ENCODE results near the gene PHF20. TPM values are rescaled to one million over a fixed set of nuclear protein-coding genes. Genes with fewer than 3 reads are reported as not detected.
A peak's percentile ranks its signal among the peaks of the same experiment; 100 is the strongest.
"Not testable (repeated sequence)": the region's sequence is repeated elsewhere in the genome, so short reads cannot be mapped to it uniquely, and the experiment has no call there.

Gene PHF20
- total RNA-seq, 2 experiments from 2014 or later: 49.1 to 50.5 TPM

DNA sequence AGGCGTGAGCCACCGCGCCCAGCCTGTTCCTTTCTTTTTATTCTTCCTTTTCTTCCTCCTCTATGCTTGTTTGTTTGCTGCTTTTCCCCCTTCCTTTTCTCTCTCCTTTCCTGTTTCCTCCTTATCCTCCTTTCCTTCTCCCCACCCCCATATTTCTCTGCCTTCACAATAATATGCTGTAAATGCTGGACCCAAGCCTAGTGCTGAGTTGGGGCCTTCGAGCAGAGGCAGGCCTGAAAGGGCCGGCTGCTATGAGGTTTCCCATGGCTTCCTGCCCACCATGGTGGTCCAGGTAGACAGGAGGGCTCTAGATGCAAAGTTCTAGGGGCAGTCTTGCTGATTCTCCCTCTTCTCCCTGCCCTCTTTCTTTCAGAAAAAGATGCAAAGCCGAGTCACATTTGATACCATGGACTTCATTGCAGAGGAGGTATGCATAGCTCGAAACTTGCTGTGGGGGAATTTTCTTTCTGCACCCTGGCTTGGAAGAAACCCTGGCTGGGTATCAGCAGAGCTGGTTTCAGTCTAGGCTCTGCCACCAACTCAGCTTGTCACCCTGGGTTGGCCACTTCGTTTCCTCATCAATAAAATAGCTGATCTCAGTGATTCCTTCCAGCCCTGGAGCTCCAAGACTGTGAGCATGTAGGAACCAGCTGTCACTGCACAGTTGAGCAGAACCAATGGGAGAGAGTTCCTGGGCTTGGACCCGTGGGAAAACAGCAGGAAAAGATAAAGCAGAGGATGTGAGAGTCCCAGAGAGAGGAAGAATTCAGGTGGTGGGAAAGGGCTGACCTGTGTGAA lies 204.0 kb downstream of the PHF20 start:
- DNase-seq: no peak
- no peaks in the 10 kb centered on the region for H3K36me3 Mint-ChIP-seq
- intact Hi-C loops (cut with micrococcal nuclease): no loop called here
- H3K27ac Mint-ChIP-seq: no peak overlapping the region
- no peaks in the 10 kb centered on the region for H3K9me3 Mint-ChIP-seq
- H3K4me3 Mint-ChIP-seq: no peak overlapping the region
- ChIA-PET POLR2A (no interaction called here), CTCF (interaction anchor here (0.6 to 1.5 kb wide), 4 partner anchors 17 to 464 kb away, joined by 3 to 4 read pairs (median 4); no protein-coding TSS in a partner anchor)
- H3K27me3 Mint-ChIP-seq: no peaks in the 10 kb centered on the region
- no peaks in the 10 kb centered on the region for H3K4me1 Mint-ChIP-seq (ENCODE audit: low read depth)

DNA sequence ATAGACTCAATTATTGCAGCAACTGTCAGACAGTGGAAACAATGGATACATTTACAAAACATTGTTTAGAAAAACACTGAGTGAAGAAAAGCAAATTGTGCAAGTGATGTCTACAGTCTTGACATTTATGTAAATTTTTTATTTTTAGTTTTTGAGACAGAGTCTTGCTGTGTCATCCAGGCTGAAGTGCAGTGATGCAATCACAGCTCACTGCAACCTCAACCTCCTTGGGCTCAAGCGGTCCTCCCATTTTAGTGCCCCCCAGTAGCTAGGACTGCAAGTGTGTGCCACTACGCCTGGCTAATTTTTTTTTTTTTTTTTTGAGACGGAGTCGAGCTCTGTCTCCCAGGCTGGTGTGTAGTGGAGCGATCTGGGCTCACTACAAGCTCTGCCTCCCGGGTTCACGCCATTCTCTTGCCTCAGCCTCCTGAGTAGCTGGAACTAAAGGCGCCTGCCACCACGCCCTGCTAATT lies 206.3 kb downstream of the PHF20 start:
- Mint-ChIP-seq H3K36me3 (no peaks in the 10 kb centered on the region), H3K4me1 (ENCODE audit: low read depth) (no peaks in the 10 kb centered on the region), H3K9me3 (no peaks in the 10 kb centered on the region), H3K27me3 (peaks cover 4% of the 10 kb centered on the region), H3K4me3 (no peak overlapping the region), H3K27ac (no peak overlapping the region)
- intact Hi-C loops (cut with micrococcal nuclease): no loop called here
- ChIA-PET CTCF (interaction anchor here (0.8 to 1.0 kb wide), 2 partner anchors 15 to 160 kb away, joined by 3 read pairs; no protein-coding TSS in a partner anchor), POLR2A (interaction anchor here (0.6 kb wide), 1 partner anchor 225 kb away, joined by 3 read pairs; no protein-coding TSS in a partner anchor)
- no peak for DNase-seq

DNA sequence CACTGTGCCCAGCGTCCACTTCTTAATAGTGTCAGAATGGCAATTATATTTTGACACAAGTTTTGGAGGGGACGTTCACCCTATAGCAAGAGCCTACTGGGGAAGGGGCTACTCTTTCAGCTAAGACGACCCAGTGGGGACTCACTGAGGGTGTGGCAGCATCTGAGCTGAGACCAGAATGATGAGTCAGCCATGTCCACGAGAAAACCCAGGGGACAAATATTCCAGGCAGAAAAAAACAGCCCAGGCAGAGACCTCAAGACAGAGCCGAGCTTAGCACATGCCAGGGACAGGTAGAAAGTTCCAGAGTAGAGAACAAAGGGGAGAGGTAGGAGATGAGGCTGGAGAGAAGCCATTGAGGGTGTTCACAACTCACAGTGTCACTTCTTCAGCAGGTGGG lies 207.7 kb downstream of the PHF20 start:
- Mint-ChIP-seq H3K9me3 (no peaks in the 10 kb centered on the region), H3K4me1 (ENCODE audit: low read depth) (no peaks in the 10 kb centered on the region), H3K27me3 (peaks cover 4% of the 10 kb centered on the region), H3K27ac (no peak overlapping the region), H3K36me3 (no peaks in the 10 kb centered on the region), H3K4me3 (no peak overlapping the region)
- intact Hi-C loops (cut with micrococcal nuclease): no loop called here
- ChIA-PET CTCF (interaction anchor here (0.7 to 5.1 kb wide), 2 partner anchors 11 to 12 kb away, joined by 3 to 62 read pairs; no protein-coding TSS in a partner anchor), POLR2A (no interaction called here)
- DNase-seq: no peak

DNA sequence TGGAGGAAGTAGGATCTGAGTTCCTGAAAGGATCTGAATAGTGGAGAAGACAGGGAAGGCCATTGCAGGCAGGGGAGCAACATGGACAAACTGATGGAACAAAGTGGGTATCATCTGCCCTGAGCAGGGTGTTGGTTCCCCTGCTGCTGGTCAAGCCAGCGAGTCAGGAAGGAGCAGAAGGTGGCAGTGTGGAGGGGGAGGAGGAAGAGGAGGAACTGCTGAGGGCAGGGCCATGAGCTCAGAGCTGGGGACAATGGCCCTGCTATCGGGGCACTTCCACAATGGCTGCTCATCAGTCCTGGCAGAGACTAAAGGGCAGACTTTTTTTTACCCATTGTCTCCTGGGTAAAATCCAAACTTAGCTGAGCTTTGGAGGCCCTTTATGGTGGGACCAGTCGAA lies 210.2 kb downstream of the PHF20 start:
- POLR2A ChIA-PET: no interaction called here
- Mint-ChIP-seq H3K4me3 (no peak overlapping the region), H3K27me3 (peaks cover 4% of the 10 kb centered on the region), H3K9me3 (no peaks in the 10 kb centered on the region), H3K27ac (no peak overlapping the region), H3K4me1 (ENCODE audit: low read depth) (no peaks in the 10 kb centered on the region), H3K36me3 (no peaks in the 10 kb centered on the region)
- no peak for DNase-seq
- CTCF ChIA-PET: interaction anchor here (1.3 to 5.1 kb wide), 4 partner anchors 10 to 221 kb away, joined by 5 to 62 read pairs (median 6); no protein-coding TSS in a partner anchor
- intact Hi-C loops (cut with micrococcal nuclease): no loop called here

DNA sequence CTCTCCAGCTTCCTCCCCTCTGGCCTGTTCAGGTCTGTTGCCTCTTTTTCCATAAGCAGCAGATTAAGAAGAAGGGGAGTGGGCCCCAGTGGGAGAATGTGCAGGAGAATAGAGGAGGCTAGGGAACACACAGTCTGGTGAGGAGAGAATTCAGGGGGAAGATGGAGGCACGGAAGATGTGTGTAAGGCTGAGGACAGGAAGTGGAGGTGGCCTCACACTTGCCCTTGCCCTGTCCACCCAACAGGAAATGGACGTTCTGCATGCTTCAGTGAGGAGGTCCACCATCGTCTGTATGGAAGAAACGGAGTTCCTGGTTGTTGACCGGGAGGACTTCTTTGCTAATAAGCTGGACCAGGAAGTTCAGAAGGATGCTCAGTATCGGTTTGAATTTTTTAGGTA lies 212.6 kb downstream of the PHF20 start:
- H3K27ac Mint-ChIP-seq: no peak overlapping the region
- no peaks in the 10 kb centered on the region for H3K36me3 Mint-ChIP-seq
- no peaks in the 10 kb centered on the region for H3K9me3 Mint-ChIP-seq
- no peaks in the 10 kb centered on the region for H3K4me1 Mint-ChIP-seq (ENCODE audit: low read depth)
- CTCF ChIA-PET: interaction anchor here (5.1 kb wide), 1 partner anchor 7 kb away, joined by 62 read pairs; no protein-coding TSS in a partner anchor
- intact Hi-C loops (cut with micrococcal nuclease): no loop called here
- no peak for DNase-seq
- POLR2A ChIA-PET: no interaction called here
- H3K27me3 Mint-ChIP-seq: peaks cover 4% of the 10 kb centered on the region
- no peak overlapping the region for H3K4me3 Mint-ChIP-seq

DNA sequence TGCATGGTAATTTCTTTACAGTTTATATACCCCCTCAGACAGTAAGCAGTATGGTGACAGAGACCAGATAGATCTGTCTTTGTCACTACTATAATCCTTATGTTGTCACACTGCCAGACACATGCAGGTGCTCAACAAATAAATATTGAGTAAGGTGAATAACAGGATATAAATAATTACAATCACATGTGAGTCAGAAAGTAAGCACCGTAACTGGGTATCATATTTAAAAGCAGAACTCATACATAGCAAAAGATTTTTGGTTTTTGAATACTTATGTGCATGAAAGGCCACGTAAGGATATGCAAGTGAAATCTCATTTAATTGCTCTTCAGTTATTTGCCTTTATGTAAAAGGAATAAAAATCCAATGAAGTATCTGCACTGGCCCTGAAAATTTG lies 214.0 kb downstream of the PHF20 start:
- H3K27ac Mint-ChIP-seq: no peak overlapping the region
- no peaks in the 10 kb centered on the region for H3K9me3 Mint-ChIP-seq
- H3K36me3 Mint-ChIP-seq: no peaks in the 10 kb centered on the region
- ChIA-PET POLR2A (no interaction called here), CTCF (interaction anchor here (1.2 kb wide), 1 partner anchor 9 kb away, joined by 3 read pairs; no protein-coding TSS in a partner anchor)
- H3K4me1 Mint-ChIP-seq (ENCODE audit: low read depth): no peaks in the 10 kb centered on the region
- no peak for DNase-seq
- H3K4me3 Mint-ChIP-seq: no peak overlapping the region
- peaks cover 4% of the 10 kb centered on the region for H3K27me3 Mint-ChIP-seq
- intact Hi-C loops (cut with micrococcal nuclease): no loop called here

DNA sequence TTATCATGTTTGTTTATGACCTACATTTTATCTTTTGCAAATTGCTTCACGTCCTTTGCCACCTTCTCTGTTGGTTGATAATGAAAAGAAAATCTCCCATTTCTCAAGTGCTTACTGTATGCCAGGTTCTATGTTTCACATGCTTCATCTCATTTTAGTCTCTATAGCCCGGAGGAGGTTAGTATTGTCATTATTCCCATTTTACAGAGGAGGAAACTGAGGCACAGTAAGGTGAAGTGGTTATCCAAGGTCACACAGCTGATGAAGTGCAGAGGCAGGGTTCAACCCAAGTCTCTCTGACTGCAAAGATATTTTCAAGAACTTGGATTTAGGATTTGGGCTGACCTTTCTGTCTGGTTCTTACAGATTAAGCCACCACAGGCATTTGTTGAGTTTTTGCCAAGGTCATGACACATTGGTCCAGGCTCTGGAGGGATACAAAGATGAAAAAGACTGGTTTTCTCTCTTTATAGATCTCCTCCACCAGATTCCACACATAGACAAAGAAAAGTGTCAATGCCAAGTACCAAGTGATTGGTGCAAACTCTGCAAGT lies 217.2 kb downstream of the PHF20 start:
- POLR2A ChIA-PET: interaction anchor here (0.7 kb wide), 1 partner anchor 160 kb away, joined by 4 read pairs; no protein-coding TSS in a partner anchor
- Mint-ChIP-seq H3K27ac (no peak overlapping the region), H3K36me3 (no peaks in the 10 kb centered on the region), H3K4me1 (ENCODE audit: low read depth) (peaks cover 4% of the 10 kb centered on the region), H3K9me3 (no peaks in the 10 kb centered on the region), H3K27me3 (no peaks in the 10 kb centered on the region), H3K4me3 (no peak overlapping the region)
- no peak for DNase-seq
- CTCF ChIA-PET: interaction anchor here (0.5 to 12.1 kb wide), 2 partner anchors 151 to 366 kb away, joined by 3 to 483 read pairs; no protein-coding TSS in a partner anchor
- intact Hi-C loops (cut with micrococcal nuclease): no loop called here

DNA sequence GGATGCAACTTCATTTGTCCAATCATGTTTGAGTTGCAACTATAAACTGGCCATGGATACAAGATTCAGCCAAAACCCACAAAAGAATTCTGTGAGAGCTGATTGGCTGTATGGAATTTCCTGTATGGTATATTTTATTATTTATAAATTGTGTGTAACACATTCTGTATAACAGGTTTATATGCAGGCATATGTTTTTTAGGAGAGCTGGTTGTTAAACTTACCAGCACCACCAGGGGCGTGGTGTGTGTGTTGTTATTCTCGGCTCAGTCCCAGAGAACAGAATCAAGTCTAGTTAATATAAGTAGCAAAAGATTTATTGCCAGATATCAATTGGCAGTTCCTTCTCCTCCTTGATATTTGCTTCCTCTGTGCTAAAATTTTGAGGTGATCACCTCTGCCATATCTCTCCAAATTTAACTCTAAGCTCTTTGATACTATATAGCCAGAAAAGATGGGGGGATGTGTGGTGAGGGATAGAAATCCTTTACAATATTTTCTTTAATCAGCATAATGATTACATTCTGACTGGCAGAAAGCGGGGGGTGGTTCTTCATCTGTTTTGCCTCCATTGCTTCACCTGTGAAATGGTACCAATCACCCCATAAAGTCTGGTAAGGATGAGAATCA lies 219.4 kb downstream of the PHF20 start:
- intact Hi-C loops (cut with micrococcal nuclease): no loop called here
- no peak overlapping the region for H3K4me3 Mint-ChIP-seq

DNA sequence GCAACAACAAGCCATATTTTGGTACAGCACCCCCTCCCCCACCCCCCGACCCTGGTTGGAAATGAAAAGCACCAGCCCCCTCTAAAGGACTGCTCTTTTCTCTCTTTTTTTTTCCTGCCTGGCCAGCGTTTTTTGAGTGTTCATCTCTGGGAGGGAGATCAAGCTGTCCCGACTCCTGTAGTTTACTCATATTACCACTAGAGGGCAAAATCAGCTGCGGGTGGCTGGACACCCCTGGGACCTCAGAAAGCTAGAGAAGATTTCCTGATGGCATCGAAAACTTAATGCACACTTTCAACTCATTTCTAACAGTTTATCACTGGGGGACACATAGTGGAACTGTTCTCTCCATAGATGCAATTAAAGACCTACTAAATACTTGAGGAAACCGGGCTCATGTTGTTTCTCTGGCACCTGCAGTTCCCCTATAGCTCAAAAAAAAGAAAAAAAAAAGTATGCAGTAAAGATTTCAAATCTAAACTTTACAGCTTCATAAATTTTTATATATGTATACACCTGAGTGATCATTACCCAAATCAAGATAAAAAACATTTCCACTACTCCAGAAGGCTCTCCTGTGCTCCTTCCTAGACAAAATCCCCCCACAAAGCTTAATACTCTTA lies 221.0 kb downstream of the PHF20 start:
- no peak overlapping the region for H3K4me3 Mint-ChIP-seq
- POLR2A ChIA-PET: interaction anchor here (0.6 to 1.5 kb wide), 2 partner anchors 251 to 872 kb away, joined by 3 to 7 read pairs; partner anchors contain the start of gene RBM39
- H3K36me3 Mint-ChIP-seq: no peaks in the 10 kb centered on the region
- intact Hi-C loops (cut with micrococcal nuclease): loop anchor here (2.0 kb wide), 1 partner anchor 206 kb away; no protein-coding TSS in a partner anchor
- peak; percentile 60 for DNase-seq
- H3K9me3 Mint-ChIP-seq: no peaks in the 10 kb centered on the region
- no peaks in the 10 kb centered on the region for H3K27me3 Mint-ChIP-seq
- H3K27ac Mint-ChIP-seq: no peak overlapping the region
- peaks cover 4% of the 10 kb centered on the region for H3K4me1 Mint-ChIP-seq (ENCODE audit: low read depth)
- CTCF ChIA-PET: interaction anchor here (0.6 to 12.1 kb wide), 80 partner anchors 11 to 1845 kb away, joined by 3 to 483 read pairs (median 4); partner anchors contain the start of genes AAR2 and SCAND1

More for the DNA sequence above, 219.4 kb downstream of the PHF20 start:
- CTCF ChIA-PET: interaction anchor here (0.8 to 12.1 kb wide), 18 partner anchors 9 to 448 kb away, joined by 3 to 483 read pairs (median 6); partner anchors contain the start of gene SCAND1
- H3K9me3 Mint-ChIP-seq: no peaks in the 10 kb centered on the region
- H3K27me3 Mint-ChIP-seq: no peaks in the 10 kb centered on the region
- DNase-seq: peak; percentile 15
- no peaks in the 10 kb centered on the region for H3K36me3 Mint-ChIP-seq
- POLR2A ChIA-PET: no interaction called here
- H3K4me1 Mint-ChIP-seq (ENCODE audit: low read depth): peaks cover 4% of the 10 kb centered on the region
- H3K27ac Mint-ChIP-seq: no peak overlapping the region

DNA sequence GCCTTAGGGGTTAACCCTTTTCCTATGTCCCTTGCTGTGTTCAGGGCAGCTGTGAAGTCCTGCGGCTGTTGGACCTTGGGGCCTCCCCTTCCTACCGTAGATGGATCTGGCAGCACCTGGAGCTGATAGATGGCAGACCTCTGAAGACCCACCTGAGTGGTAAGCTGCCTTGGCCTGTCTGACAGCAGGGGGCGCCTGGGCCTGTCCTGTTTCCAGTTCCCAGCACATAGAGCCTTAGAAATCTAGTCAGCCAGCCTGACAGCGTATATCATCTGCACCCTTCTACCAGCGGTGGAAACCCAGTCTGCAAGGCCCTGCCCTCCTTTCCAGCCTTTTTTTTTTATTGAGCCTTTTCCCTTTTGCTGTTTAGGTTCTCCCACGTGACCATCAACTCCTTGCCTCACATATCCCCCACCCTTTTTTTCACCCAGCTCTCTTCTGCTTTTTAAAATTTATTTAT lies 223.2 kb downstream of the PHF20 start:
- POLR2A ChIA-PET: no interaction called here
- peak; percentile 86 for DNase-seq
- Mint-ChIP-seq H3K9me3 (no peaks in the 10 kb centered on the region), H3K36me3 (no peaks in the 10 kb centered on the region), H3K27me3 (no peaks in the 10 kb centered on the region), H3K4me3 (no peak overlapping the region), H3K27ac (no peak overlapping the region), H3K4me1 (ENCODE audit: low read depth) (peaks cover 4% of the 10 kb centered on the region)
- CTCF ChIA-PET: interaction anchor here (0.6 to 12.1 kb wide), 23 partner anchors 9 to 444 kb away, joined by 3 to 483 read pairs (median 5); partner anchors contain the start of gene SCAND1
- intact Hi-C loops (cut with micrococcal nuclease): loop anchor here (1.0 to 5.0 kb wide), 2 partner anchors 143 to 442 kb away; no protein-coding TSS in a partner anchor

DNA sequence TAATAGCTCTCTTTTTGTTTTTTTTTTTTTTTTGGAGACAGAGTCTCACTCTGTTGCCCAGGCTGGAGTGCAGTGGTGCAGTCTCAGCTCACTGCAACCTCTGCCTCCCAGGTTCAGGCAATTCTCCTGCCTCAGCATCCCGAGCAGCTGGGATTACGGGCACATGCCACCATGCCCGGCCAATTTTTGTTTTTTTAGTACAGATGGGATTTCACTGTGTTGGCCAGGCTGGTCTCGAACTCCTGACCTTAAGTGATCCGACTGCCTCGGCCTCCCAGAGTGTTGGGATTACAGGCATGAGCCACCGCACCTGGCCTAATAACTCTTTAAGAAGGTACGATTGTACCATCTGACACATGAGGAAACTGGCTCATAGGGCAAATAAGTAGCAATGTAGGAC lies 224.7 kb downstream of the PHF20 start:
- H3K9me3 Mint-ChIP-seq; H3K27me3 Mint-ChIP-seq; DNase-seq; H3K27ac Mint-ChIP-seq; H3K36me3 Mint-ChIP-seq; H3K4me1 Mint-ChIP-seq (ENCODE audit: low read depth); POLR2A ChIA-PET; H3K4me3 Mint-ChIP-seq: not testable (repeated sequence)
- CTCF ChIA-PET: interaction anchor here (0.7 to 12.1 kb wide), 2 partner anchors 143 to 493 kb away, joined by 3 to 483 read pairs; no protein-coding TSS in a partner anchor
- intact Hi-C loops (cut with micrococcal nuclease): loop anchor here (5.0 kb wide), 1 partner anchor 441 kb away; no protein-coding TSS in a partner anchor
